T-helper 22 cell (primary cell): Measurements from ENCODE around the gene FIGN.

Experiments
- DNase-seq: peaks from one replicate; pipeline ENCODE4 v3.0.0-alpha.2; 2020; ENCODE audit warnings: low read depth

The FIGN gene

GRCh38 chr2:163611557-163611906, 124.3 kb downstream of the FIGN start:
- no peak for DNase-seq

DNA sequence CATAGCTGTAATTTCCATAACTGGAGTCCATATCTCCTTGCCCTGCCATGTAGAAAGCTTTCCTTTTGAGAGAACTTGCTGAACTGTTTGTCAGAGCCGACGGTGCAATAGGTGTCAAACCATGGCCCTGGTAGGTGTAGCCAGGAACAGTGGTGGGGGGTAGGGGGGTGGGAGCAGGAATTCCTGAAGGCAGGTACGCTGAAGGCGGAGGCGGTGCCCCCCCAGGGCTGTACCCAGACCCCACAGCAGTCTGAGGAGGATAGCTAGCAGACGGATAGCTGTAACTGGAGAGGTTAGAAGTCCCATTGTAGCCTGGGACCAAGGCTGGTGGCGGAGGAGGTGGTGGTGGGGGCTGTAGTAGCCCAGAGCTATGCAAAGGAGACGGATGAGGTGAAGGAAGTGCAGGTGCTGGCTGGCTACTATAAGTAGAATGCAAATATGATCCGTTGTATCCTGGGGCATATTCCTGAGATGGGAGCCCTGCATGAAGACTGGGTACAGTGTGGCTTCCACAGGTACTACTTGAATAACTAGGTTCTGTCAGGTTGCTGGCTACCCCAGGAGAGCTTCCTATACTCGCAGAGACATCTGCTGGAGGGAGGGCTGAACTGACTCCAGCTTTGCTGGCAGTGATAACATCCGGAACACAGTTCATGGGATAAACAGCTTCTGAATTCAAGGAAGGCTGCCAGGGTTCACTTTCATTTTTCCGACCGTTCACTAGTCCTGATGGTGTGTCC, 124.8 kb downstream of the FIGN start:
- no peak for DNase-seq

DNA sequence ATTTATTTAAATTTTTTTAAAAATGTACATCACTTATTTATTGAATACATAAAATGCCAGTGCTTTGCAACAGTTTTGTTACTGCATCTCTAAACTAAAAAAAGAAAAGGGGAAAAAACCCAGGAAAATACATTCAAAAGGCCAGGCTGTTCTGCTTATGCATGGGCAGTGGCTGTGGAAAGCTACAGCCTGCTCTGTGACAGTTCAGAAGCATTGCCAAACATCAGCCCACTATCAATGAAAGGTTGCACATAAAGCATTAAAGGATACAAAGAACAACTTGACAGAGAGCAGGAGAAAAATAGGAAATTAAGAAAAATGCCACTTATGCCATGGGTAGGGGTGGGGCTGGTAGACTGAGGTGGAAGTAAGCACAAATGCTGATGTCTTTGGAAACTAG, 128.2 kb downstream of the FIGN start:
- DNase-seq, result no peak

DNA sequence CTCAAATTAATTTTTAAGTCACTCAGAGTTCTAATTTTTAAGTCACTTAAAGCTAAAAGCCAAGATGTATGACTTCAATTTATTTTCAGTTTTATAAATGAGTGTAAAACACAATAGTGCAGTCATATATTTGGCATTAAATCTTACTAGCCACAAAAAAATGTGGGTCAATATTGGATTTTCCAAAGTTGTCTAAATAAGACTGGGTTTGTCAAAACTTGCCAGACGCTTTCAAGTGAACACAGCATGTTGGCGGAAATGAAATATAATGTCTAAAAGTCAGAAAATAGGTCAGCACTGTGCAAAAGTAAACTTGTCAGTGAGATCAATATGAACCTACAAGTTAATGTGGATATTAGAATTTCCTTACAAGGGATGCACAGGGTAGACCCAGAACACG, 128.9 kb downstream of the FIGN start:
- no peak for DNase-seq

DNA sequence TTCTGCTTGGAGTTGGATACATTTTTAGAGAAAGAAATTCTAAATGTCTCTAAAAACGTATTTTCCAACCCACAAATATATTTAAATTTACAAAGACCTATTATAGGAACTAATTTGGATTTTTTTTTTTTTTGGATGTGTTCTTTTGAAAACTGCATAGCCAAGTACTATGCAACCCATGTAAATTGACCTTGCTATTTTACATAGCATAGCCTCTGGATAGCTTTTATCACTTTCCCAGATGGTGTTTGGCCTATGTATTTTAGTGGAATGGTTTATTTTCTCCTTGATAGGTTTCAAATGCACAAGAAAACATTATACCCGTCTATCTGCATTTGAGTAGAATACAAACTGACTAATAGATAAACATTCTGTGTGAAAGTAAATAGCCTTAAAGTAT, 130.0 kb downstream of the FIGN start:
- DNase-seq, result no peak

- no peak for DNase-seq
These were observed 130.8 kb downstream of the FIGN start for GRCh38 chr2:163604941-163605555.

GRCh38 chr2:163602196-163602595, 133.6 kb downstream of the FIGN start:
- no peak for DNase-seq

GRCh38 chr2:163601377-163601776, 134.4 kb downstream of the FIGN start:
- DNase-seq, result no peak

GRCh38 chr2:163600801-163601200, 135.0 kb downstream of the FIGN start:
- DNase-seq, result no peak

DNA sequence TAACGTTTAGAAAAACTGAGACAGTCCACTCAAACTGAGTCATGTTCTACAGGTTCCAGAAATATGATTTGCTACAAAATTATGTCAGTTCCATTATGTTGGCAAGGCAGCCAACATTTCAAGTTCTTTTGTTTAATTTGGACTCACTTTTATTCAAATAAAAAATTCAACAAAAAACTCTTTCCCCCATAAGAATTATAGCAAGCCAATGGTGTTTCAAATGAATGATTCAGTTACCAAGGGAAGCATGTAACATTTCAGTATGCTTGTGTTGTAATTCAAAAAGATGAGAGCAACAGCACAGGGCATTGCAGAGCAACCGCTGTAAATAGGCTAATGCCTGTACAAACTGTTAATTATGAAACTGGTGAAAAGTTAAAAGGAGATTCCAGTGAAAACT, 140.8 kb downstream of the FIGN start:
- DNase-seq, result no peak

GRCh38 chr2:163594497-163594896, 141.3 kb downstream of the FIGN start:
- no peak for DNase-seq

- DNase-seq, result no peak
These were observed 141.8 kb downstream of the FIGN start for GRCh38 chr2:163593982-163594381.

DNA sequence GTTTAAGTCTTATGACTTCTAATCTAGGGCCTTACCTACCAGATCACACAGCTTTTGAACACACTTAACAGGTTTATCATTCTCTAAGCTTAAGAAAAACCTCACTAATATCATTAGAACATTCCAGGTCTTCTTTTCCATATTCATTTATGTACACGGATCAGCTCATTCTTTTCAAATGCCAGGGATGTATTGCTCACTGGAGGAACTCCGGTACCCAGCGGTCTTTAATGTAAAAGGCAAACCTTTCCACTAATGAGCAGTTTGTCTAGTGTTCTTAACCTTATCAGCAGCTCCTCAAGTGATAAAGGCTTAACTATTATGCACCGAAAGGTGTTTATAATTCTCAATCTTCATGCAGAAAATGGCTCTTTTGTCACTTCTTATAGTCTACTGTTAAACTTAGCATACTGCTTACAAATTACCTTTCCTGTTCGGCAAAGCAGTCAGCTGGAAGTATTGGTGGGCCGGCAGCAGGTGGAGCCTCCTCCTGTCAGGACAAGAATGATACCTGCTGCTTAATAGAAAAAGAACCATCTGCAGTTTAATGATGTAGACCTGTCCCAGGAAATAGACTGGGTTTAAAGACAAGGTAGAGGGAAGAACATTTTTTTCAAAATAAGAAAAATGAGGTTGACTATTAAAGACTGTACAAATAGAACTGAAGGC, 142.7 kb downstream of the FIGN start:
- DNase-seq, result no peak

DNA sequence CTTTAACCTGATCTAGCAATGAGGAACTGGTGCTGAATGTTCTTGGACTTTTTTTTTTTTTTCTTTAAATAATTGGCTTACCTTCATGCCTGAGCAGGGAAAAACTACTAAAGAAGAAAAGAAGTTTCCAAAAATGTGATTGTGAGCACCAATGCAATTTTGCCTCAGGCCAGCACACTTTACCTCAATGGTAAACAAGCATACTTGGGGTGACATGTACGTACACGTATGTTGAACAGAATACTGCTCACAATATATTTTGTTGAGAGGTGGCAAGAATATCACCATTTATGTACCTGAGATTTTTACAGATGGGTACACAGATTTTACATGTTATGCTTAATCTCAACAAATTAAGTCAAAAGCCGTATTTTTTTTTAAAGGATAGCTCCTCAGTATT, 144.3 kb downstream of the FIGN start:
- DNase-seq, result no peak

GRCh38 chr2:163580757-163581156, 155.1 kb downstream of the FIGN start:
- no peak for DNase-seq

DNA sequence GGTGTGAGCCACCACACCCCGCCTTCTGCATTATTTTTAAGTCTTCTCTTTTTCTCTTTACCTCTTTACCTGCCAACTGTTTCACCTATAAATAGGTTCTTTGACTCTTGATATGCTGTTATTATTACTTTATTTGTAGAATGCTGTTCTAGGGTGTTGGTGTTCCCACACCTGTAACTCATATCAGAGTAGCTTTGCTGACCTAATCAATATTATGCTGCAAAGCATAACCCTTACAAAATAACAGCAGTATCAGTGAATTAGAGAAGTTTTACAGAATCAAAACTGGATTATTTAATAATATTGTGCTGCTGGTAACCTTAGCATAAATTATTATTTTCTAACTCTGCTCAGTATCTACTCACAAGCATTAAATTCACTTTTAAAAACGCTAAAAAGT, 161.5 kb downstream of the FIGN start:
- no peak for DNase-seq

DNA sequence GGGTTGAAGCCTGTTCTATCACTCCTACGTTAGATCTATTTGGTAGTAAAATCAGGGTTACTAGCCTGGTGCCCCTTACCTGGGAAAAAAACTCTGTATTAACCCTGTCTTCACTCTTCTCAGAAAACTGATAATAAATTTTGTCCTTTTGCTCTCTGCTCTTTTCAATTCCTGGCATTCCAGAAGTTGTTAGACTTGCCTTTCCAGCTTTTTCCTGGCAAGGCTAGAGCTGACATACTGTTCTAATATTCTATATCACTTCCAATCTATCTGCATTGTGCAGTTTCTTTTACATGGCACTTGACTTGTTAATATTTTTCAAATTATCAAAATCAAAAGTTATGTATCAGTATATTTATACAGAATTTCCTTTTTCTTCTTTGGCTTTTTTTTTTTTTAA, 162.2 kb downstream of the FIGN start:
- no peak for DNase-seq

DNA sequence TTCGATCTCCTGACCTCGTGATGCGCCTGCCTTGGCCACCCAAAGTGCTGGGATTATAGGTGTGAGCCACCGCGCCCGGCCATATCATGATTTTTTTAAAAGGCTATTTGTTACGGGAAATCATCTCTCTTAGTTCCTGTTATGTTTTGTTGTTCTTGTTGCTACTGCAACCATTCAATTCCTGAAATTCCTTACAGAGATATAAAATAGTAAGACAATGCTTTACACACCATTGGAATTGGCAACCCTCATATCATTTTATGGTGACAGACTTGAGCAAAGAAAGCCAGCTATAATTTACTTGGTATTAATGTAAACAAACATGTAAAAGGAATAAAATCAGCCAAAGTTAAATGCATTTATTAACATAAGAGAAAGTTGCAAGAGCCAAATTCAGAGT, 163.0 kb downstream of the FIGN start:
- no peak for DNase-seq

GRCh38 chr2:163571423-163572102, 164.2 kb downstream of the FIGN start:
- no peak for DNase-seq

- no peak for DNase-seq
These were observed 165.4 kb downstream of the FIGN start for GRCh38 chr2:163570391-163570790.

DNA sequence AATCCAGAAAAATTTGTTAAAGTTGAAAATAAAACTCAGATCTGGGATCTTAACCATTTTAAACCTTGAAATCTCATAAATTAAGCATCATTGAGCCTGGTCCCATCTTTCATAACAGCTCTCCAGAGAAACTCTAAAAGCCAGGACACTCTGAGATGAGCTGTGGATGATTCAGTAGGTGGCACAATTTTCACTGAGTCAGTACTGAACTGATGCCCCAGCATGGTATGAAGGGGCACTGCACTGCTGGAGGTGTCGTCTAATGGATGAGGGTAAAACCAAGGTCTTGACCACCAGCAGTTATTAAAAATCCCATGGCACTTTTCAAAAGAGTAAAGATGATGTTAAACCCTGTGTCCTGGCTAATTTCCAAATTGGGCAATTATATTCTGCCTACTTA, 170.6 kb downstream of the FIGN start:
- DNase-seq, result no peak

DNA sequence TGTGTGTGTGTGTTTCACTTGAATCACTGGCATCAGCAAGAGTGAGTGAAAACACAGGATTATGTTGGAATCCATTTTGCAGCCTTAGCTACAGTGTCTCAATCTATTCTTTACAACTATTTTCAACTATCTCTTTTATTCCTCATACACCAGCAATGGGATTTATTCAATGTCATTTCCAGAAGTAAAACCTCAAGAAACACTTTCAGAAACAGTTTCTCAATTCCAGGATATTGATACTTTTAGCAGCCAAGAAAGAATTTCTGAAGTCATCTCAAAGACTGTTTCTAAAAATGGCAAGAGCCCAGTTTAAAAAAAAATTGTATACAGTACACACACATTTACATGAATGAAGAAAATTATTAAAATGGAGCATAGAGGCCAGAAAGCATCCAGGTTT, 171.6 kb downstream of the FIGN start:
- DNase-seq, result no peak

DNA sequence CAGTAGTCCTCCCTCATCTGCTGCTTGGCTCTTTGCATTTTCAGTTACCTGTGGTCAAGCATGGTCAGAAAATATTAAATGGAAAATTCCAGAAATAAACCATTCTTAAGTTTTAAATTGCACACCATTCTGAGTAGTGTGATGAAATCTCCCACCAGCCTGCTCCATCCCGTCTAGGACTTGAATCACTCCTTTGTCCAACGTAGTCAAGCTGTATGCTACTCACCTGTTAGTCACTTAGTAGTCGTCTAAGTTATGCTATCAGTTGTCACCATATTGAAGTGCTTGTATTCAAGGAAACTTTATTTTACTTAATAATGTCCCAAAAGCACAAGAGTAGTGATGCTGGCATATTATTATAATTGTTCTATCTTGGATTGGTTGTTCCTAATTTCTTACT, 172.5 kb downstream of the FIGN start:
- DNase-seq, result no peak
